Mucosa of stomach (tissue), 1 donor: ENCODE data around the gene RTP2.
"Not testable (repeated sequence)": the region's sequence is repeated elsewhere in the genome, so short reads cannot be mapped to it uniquely, and the experiment has no call there.

Experiments used
- H3K27me3 ChIP-seq: one replicate; pipeline ENCODE4 v1.7.0; 2013; ENCODE audit warnings: mild to moderate bottlenecking, low read length; ENCODE audit not compliant: control insufficient read depth, insufficient read depth
- H3K36me3 ChIP-seq: one replicate; pipeline ENCODE4 v1.7.0; 2013; ENCODE audit warnings: low read length; ENCODE audit not compliant: control insufficient read depth, insufficient read depth
- H3K4me1 ChIP-seq: one replicate; pipeline ENCODE4 v1.7.0; 2013; ENCODE audit warnings: mild to moderate bottlenecking, low read length; ENCODE audit not compliant: control insufficient read depth, insufficient read depth
- H3K4me3 ChIP-seq: one replicate; pipeline ENCODE4 v1.7.0; 2013; ENCODE audit warnings: low read length
- H3K9ac ChIP-seq: one replicate; pipeline ENCODE4 v1.7.0; 2013; ENCODE audit warnings: mild to moderate bottlenecking, low read length, moderate library complexity
- H3K9me3 ChIP-seq: one replicate; pipeline ENCODE4 v1.7.0; 2013; ENCODE audit warnings: mild to moderate bottlenecking, low read length, moderate library complexity; ENCODE audit not compliant: control insufficient read depth
- donor health status: Pancreatic carcinoma.

The RTP2 gene

GRCh38 chr3:187695449-187695848, 6.9 kb downstream of the RTP2 start:
- Histone ChIP-seq H3K9ac (no peak overlapping the region), H3K27me3 (peaks cover 8% of the 10 kb centered on the region), H3K36me3 (no peaks in the 10 kb centered on the region), H3K9me3 (no peaks in the 10 kb centered on the region), H3K4me1 (no peaks in the 10 kb centered on the region), H3K4me3 (no peak overlapping the region)

DNA sequence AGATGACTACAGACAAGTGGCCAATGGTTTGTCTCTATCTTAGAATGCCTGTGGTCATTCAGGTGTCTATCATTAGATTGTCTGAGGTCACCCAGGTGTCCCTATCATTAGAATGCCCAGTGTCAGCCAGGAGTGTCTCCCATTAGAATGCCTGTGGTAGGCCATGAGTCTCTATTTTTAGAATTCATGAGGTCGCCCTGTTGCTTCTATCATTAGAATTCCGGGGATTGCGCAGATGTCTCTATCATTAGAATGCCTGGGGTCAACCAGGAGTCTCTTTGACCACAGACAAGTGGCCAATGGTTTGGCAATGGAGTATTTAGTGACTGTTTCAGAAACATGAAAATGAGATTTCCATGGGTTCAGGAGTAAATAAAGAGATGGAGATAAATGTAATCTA, 7.6 kb downstream of the RTP2 start:
- Histone ChIP-seq H3K9me3 (no peaks in the 10 kb centered on the region), H3K36me3 (no peaks in the 10 kb centered on the region), H3K4me3 (no peak overlapping the region), H3K9ac (no peak overlapping the region), H3K27me3 (peaks cover 8% of the 10 kb centered on the region), H3K4me1 (no peaks in the 10 kb centered on the region)

GRCh38 chr3:187693431-187693830, 8.9 kb downstream of the RTP2 start:
- no peaks in the 10 kb centered on the region for H3K4me1 ChIP-seq
- H3K9me3 ChIP-seq = no peaks in the 10 kb centered on the region
- H3K9ac ChIP-seq = no peak overlapping the region
- no peaks in the 10 kb centered on the region for H3K36me3 ChIP-seq
- no peak overlapping the region for H3K4me3 ChIP-seq
- H3K27me3 ChIP-seq = peaks cover 8% of the 10 kb centered on the region

GRCh38 chr3:187689984-187690383, 12.4 kb downstream of the RTP2 start:
- Histone ChIP-seq H3K9ac (no peak overlapping the region), H3K4me1 (no peaks in the 10 kb centered on the region), H3K4me3 (no peak overlapping the region), H3K27me3 (no peaks in the 10 kb centered on the region), H3K36me3 (no peaks in the 10 kb centered on the region), H3K9me3 (no peaks in the 10 kb centered on the region)

DNA sequence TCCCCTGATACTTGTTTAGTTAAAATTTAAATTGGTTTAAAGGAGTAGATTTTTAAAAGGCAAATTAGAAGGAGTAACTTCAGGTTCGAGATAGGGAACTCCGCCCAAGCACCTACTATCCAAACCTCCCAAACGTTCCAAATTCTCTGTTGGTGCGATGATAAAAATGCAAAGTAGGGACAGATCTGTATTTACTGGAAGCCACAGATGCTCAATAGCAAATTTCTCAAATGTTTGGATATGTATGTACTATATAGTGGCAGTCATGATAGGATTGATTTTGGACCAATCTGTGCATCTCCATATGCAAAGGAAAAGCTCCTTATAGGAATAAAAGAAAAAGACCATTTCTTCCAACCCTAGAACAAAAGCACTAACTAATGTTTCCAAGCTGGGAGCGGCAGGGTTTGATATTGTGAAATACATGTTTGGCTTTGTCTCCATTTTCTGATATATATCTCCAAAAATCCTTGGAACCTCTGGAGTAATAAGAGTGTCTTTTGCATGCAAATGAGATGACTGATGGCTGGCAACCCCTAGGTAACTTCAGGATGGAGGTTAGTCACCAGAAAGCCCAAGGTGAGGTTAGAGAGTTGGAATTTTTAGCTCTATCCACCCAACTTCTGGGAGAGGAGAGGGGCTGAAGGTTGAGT, 15.6 kb downstream of the RTP2 start:
- H3K4me1 ChIP-seq = no peaks in the 10 kb centered on the region
- H3K9me3 ChIP-seq = no peaks in the 10 kb centered on the region
- no peak overlapping the region for H3K9ac ChIP-seq
- no peak overlapping the region for H3K4me3 ChIP-seq
- no peaks in the 10 kb centered on the region for H3K36me3 ChIP-seq
- H3K27me3 ChIP-seq = no peaks in the 10 kb centered on the region

GRCh38 chr3:187685948-187686347, 16.4 kb downstream of the RTP2 start:
- no peaks in the 10 kb centered on the region for H3K9me3 ChIP-seq
- no peak overlapping the region for H3K9ac ChIP-seq
- H3K27me3 ChIP-seq = no peaks in the 10 kb centered on the region
- no peaks in the 10 kb centered on the region for H3K36me3 ChIP-seq
- no peak overlapping the region for H3K4me3 ChIP-seq
- no peaks in the 10 kb centered on the region for H3K4me1 ChIP-seq

GRCh38 chr3:187684880-187685279, 17.5 kb downstream of the RTP2 start:
- no peaks in the 10 kb centered on the region for H3K4me1 ChIP-seq
- no peaks in the 10 kb centered on the region for H3K9me3 ChIP-seq
- no peaks in the 10 kb centered on the region for H3K27me3 ChIP-seq
- no peak overlapping the region for H3K9ac ChIP-seq
- H3K4me3 ChIP-seq = no peak overlapping the region
- no peaks in the 10 kb centered on the region for H3K36me3 ChIP-seq

DNA sequence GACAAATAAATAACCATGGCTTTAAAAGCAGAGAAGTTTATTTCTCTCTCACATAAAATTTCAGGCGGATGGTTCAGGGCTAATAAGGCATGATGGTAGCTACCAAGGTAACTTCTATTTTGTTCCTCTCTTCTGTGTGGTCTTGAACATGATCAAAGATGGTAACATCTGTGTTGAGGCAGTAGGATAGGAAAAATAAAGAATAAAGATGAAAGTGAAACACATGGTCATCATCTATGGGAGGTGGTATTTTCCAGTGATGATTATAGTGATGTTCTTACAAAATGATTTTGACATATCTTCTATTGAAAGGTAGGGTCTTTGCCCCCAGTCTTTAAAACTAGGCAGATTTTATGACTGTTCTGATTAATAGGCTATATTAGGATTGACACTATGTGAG, 17.9 kb downstream of the RTP2 start:
- no peaks in the 10 kb centered on the region for H3K27me3 ChIP-seq
- no peak overlapping the region for H3K4me3 ChIP-seq
- no peaks in the 10 kb centered on the region for H3K36me3 ChIP-seq
- no peaks in the 10 kb centered on the region for H3K9me3 ChIP-seq
- no peaks in the 10 kb centered on the region for H3K4me1 ChIP-seq
- no peak overlapping the region for H3K9ac ChIP-seq

GRCh38 chr3:187681756-187682155, 20.6 kb downstream of the RTP2 start:
- H3K27me3 ChIP-seq, H3K9ac ChIP-seq, H3K4me1 ChIP-seq, H3K4me3 ChIP-seq, H3K36me3 ChIP-seq, H3K9me3 ChIP-seq: not testable (repeated sequence)

GRCh38 chr3:187679638-187680396, 22.5 kb downstream of the RTP2 start:
- H3K27me3 ChIP-seq = no peaks in the 10 kb centered on the region
- no peaks in the 10 kb centered on the region for H3K4me1 ChIP-seq
- H3K36me3 ChIP-seq = no peaks in the 10 kb centered on the region
- no peak overlapping the region for H3K4me3 ChIP-seq
- no peaks in the 10 kb centered on the region for H3K9me3 ChIP-seq
- H3K9ac ChIP-seq = no peak overlapping the region

GRCh38 chr3:187678726-187679268, 23.6 kb downstream of the RTP2 start:
- no peaks in the 10 kb centered on the region for H3K4me1 ChIP-seq
- H3K36me3 ChIP-seq = no peaks in the 10 kb centered on the region
- no peaks in the 10 kb centered on the region for H3K9me3 ChIP-seq
- H3K9ac ChIP-seq = no peak overlapping the region
- no peaks in the 10 kb centered on the region for H3K27me3 ChIP-seq
- H3K4me3 ChIP-seq = no peak overlapping the region

- Histone ChIP-seq H3K4me1 (no peaks in the 10 kb centered on the region), H3K9ac (no peak overlapping the region), H3K9me3 (no peaks in the 10 kb centered on the region)
Observed at GRCh38 chr3:187677604-187678003, 24.8 kb downstream of the RTP2 start.

More at GRCh38 chr3:187677604-187678003, 24.8 kb downstream of the RTP2 start:
- Histone ChIP-seq H3K4me3 (no peak overlapping the region), H3K27me3 (peaks cover 4% of the 10 kb centered on the region), H3K36me3 (no peaks in the 10 kb centered on the region)
